ENCODE results near the gene SNX25. TPM values are rescaled to one million over a fixed set of nuclear protein-coding genes. Genes with fewer than 3 reads are reported as not detected.
"Not testable (repeated sequence)": the region's sequence is repeated elsewhere in the genome, so short reads cannot be mapped to it uniquely, and the experiment has no call there.

Gene SNX25
- total and polyA plus RNA-seq, 8 donors = 4.8 to 15.0 (median 10.9) TPM

- Histone ChIP-seq H3K36me3 (peaks cover 0 to 6% (median 0%) of the 10 kb centered on the region in 3 donors), H3K27me3 (no peaks in the 10 kb centered on the region), H3K4me3 (no peak overlapping the region), H3K9me3 (no peaks in the 10 kb centered on the region), H3K4me1 (peaks cover 0 to 3% (median 3%) of the 10 kb centered on the region in 3 donors), H3K27ac (no peak overlapping the region)
- ATAC-seq (no peak), DNase-seq (no peak), FAIRE-seq (no peak)
- intact Hi-C loops (cut with DNase I) = no loop called here
- no peak for TF ChIP-seq CTCF (IDR thresholded peaks at IDR 0.05)
- 85% methylated on average over 4 of the region's 4 CpGs for WGBS, 2 donors
These were observed 149.1 kb downstream of the SNX25 start for GRCh38 chr4:185358514-185358913.

- no peak for TF ChIP-seq CTCF (IDR thresholded peaks at IDR 0.05)
- intact Hi-C loops (cut with DNase I) = no loop called here
- ATAC-seq = no peak
- Histone ChIP-seq H3K4me1 (peaks cover 4 to 8% (median 7%) of the 10 kb centered on the region in 3 donors), H3K27ac (no peak overlapping the region), H3K36me3 (peaks cover 0 to 6% (median 0%) of the 10 kb centered on the region in 3 donors), H3K4me3 (no peak overlapping the region), H3K27me3 (no peaks in the 10 kb centered on the region), H3K9me3 (no peaks in the 10 kb centered on the region)
- WGBS, 2 donors = 93 to 97% methylated on average over 4 of the region's 4 CpGs
- DNase-seq = no peak
- FAIRE-seq = no peak
These were observed 149.6 kb downstream of the SNX25 start for GRCh38 chr4:185358959-185359358.

- H3K4me1 ChIP-seq = peaks cover 9 to 13% (median 10%) of the 10 kb centered on the region in 3 donors
- no peak for FAIRE-seq
- no peaks in the 10 kb centered on the region for H3K36me3 ChIP-seq
- no peak for DNase-seq
- intact Hi-C loops (cut with DNase I) = no loop called here
- ATAC-seq = no peak
- no peaks in the 10 kb centered on the region for H3K9me3 ChIP-seq
- TF ChIP-seq CTCF (IDR thresholded peaks at IDR 0.05) = no peak
- no peak overlapping the region for H3K27ac ChIP-seq
- H3K27me3 ChIP-seq = no peaks in the 10 kb centered on the region
- H3K4me3 ChIP-seq = no peak overlapping the region
- 96 to 97% methylated on average over 8 of the region's 8 CpGs for WGBS, 2 donors
These were observed 150.5 kb downstream of the SNX25 start for GRCh38 chr4:185359767-185360446.

- FAIRE-seq (no peak), DNase-seq (no peak), ATAC-seq (no peak)
- no peaks in the 10 kb centered on the region for H3K36me3 ChIP-seq
- TF ChIP-seq CTCF (IDR thresholded peaks at IDR 0.05) = no peak
- H3K27ac ChIP-seq = no peak overlapping the region
- H3K4me1 ChIP-seq = peaks cover 9 to 13% (median 10%) of the 10 kb centered on the region in 3 donors
- no peaks in the 10 kb centered on the region for H3K9me3 ChIP-seq
- 57 to 60% methylated on average over 3 of the region's 3 CpGs for WGBS, 2 donors
- H3K4me3 ChIP-seq = no peak overlapping the region
- intact Hi-C loops (cut with DNase I) = no loop called here
- H3K27me3 ChIP-seq = no peaks in the 10 kb centered on the region
These were observed 152.5 kb downstream of the SNX25 start for GRCh38 chr4:185361872-185362271.

- intact Hi-C loops (cut with DNase I); FAIRE-seq; H3K36me3 ChIP-seq; H3K4me3 ChIP-seq; DNase-seq; H3K27me3 ChIP-seq; H3K27ac ChIP-seq; H3K9me3 ChIP-seq; ATAC-seq: not testable (repeated sequence)
- H3K4me1 ChIP-seq = peaks cover 9 to 13% (median 10%) of the 10 kb centered on the region in 3 donors
- 89 to 93% methylated on average over 6 of the region's 6 CpGs for WGBS, 2 donors
These were observed 153.2 kb downstream of the SNX25 start for GRCh38 chr4:185362570-185362969.
